ENCODE data around the gene SSR3. TPM values are rescaled to one million over a fixed set of nuclear protein-coding genes. Genes with fewer than 3 reads are reported as not detected.

SSR3 gene
- total RNA-seq, 1 donor from 2014 or later: 155 TPM

DNA sequence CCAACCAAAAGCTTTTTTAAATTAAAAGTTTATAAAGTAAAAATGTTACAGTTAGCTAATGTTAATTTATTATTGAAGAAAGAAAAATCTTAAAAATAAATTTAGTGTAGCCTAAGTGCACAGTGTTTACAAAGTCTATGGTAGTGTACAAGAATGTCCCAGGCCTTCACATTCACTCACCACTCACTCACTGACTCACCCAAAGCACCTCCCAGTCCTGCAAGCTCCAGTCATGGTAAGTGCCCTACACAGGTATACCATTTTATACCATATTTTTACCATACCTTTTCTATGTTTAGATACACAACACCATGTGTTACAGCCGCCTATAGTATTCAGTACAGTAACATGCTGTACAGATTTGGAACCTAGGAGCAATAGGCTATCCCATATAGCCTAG, 29.1 kb downstream of the SSR3 start:
- Histone ChIP-seq H3K36me3 (peaks cover 0 to 19% of the 10 kb centered on the region in 2 donors), H3K4me3 (no peak overlapping the region), H3K27ac (no peak overlapping the region), H3K4me1 (no peaks in the 10 kb centered on the region), H3K9me3 (no peaks in the 10 kb centered on the region), H3K27me3 (no peaks in the 10 kb centered on the region)
- TF ChIP-seq, protein P1, sequence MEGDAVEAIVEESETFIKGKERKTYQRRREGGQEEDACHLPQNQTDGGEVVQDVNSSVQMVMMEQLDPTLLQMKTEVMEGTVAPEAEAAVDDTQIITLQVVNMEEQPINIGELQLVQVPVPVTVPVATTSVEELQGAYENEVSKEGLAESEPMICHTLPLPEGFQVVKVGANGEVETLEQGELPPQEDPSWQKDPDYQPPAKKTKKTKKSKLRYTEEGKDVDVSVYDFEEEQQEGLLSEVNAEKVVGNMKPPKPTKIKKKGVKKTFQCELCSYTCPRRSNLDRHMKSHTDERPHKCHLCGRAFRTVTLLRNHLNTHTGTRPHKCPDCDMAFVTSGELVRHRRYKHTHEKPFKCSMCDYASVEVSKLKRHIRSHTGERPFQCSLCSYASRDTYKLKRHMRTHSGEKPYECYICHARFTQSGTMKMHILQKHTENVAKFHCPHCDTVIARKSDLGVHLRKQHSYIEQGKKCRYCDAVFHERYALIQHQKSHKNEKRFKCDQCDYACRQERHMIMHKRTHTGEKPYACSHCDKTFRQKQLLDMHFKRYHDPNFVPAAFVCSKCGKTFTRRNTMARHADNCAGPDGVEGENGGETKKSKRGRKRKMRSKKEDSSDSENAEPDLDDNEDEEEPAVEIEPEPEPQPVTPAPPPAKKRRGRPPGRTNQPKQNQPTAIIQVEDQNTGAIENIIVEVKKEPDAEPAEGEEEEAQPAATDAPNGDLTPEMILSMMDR (IDR thresholded peaks at IDR 0.05): no peak
- intact Hi-C loops (cut with DNase I): no loop called here
- DNase-seq (ENCODE audit: low spot score in 2 of 2): no peak

DNA sequence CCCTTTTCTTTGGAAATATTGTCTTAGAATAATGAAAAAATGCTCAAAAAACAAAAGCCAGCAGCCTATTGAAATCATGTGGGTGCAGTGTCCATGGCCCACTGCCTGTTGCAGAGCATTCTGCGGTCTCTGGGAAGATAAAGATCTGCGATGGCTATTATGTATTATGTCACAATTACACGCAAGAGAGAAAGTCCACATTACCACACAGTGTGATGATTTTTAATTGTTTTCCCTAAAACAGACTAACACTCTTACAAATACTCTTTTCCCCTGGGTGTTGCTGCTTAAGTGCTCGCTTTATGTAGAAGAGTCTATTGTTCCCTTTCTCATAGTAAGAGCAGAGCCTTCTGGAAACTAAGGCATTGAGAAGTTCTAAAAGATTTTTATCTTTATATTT, 32.2 kb downstream of the SSR3 start:
- intact Hi-C loops (cut with DNase I): no loop called here
- no peak overlapping the region for H3K4me3 ChIP-seq
- no peaks in the 10 kb centered on the region for H3K27me3 ChIP-seq
- H3K36me3 ChIP-seq: peaks cover 0 to 15% of the 10 kb centered on the region in 2 donors
- TF ChIP-seq, protein P1 (IDR thresholded peaks at IDR 0.05): no peak
- no peaks in the 10 kb centered on the region for H3K4me1 ChIP-seq
- no peaks in the 10 kb centered on the region for H3K9me3 ChIP-seq
- no peak overlapping the region for H3K27ac ChIP-seq
- DNase-seq (ENCODE audit: low spot score in 2 of 2): no peak

DNA sequence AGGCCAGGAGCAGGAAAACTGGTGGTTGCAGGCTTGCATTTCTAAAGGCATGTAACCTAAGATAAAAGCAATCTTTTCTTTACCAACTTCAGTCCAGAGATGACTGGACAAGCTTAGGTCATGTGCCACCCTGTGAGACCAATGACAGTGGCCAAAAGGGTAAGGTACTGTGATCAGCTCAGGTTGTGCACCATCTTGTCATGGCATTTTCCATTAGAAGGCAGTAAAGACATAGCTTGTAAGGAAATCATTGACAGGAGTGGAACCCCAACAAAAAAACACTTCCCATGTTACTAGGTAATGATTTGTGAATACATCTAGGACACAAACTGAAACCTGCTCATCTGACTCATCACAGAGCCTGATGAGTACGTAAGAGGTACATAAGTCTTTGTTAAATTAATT, 35.2 kb downstream of the SSR3 start:
- H3K9me3 ChIP-seq: no peaks in the 10 kb centered on the region
- intact Hi-C loops (cut with DNase I): no loop called here
- no peak overlapping the region for H3K27ac ChIP-seq
- TF ChIP-seq, protein P1 (IDR thresholded peaks at IDR 0.05): no peak
- H3K4me1 ChIP-seq: peaks cover 0 to 5% of the 10 kb centered on the region in 2 donors
- peaks cover 0 to 6% of the 10 kb centered on the region in 2 donors for H3K36me3 ChIP-seq
- no peak for DNase-seq (ENCODE audit: low spot score in 2 of 2)
- no peak overlapping the region for H3K4me3 ChIP-seq
- no peaks in the 10 kb centered on the region for H3K27me3 ChIP-seq

DNA sequence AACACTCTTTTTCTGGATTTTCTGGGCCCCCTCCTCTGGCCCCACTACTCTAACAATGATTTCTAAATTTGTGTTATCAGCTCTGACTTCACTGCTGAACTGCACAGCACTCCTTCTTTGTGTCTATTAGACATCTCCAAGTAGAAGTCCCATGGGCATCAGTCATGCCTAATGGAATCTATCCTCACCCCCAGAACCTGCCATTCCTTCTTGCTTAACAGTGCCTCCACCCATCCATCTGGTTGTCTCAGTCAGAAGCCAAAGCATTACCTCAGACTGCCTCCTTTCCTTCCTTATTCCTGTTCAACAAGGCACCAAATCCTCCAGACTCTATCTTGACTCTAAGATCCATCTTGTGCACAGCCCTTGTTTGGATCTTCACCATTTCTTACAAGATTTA, 36.2 kb downstream of the SSR3 start:
- TF ChIP-seq, protein P1 (IDR thresholded peaks at IDR 0.05): no peak
- Histone ChIP-seq H3K4me3 (no peak overlapping the region), H3K27me3 (no peaks in the 10 kb centered on the region), H3K27ac (no peak overlapping the region), H3K4me1 (peaks cover 0 to 5% of the 10 kb centered on the region in 2 donors), H3K9me3 (no peaks in the 10 kb centered on the region), H3K36me3 (peaks cover 0 to 6% of the 10 kb centered on the region in 2 donors)
- no peak for DNase-seq (ENCODE audit: low spot score in 2 of 2)
- intact Hi-C loops (cut with DNase I): no loop called here

DNA sequence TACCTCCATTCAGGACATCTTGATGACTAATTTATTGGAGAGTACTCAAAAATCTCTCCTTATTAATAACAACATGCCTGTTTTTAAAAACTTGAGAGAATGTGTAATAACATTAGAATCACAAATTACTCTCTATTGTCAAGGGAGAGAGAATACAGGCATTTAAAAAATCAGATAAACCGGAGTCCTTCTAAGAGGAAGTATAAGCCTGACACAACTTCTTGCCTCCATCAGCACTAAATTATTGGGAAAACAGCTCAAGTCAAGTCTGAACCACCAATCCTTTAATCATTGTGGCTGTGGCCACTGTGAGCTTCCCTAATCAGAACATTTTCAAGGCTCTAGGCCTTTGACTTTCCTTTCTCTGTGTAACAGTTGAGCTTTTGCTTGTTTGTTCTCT, 38.0 kb downstream of the SSR3 start:
- intact Hi-C loops (cut with DNase I): no loop called here
- no peak for DNase-seq (ENCODE audit: low spot score in 2 of 2)
- TF ChIP-seq, protein P1 (IDR thresholded peaks at IDR 0.05): no peak
- peak overlapping the region in 1 of 2 donors; percentile 38 for H3K27ac ChIP-seq
- H3K27me3 ChIP-seq: no peaks in the 10 kb centered on the region
- peaks cover 0 to 5% of the 10 kb centered on the region in 2 donors for H3K4me1 ChIP-seq
- no peak overlapping the region for H3K4me3 ChIP-seq
- H3K36me3 ChIP-seq: no peaks in the 10 kb centered on the region
- no peaks in the 10 kb centered on the region for H3K9me3 ChIP-seq

DNA sequence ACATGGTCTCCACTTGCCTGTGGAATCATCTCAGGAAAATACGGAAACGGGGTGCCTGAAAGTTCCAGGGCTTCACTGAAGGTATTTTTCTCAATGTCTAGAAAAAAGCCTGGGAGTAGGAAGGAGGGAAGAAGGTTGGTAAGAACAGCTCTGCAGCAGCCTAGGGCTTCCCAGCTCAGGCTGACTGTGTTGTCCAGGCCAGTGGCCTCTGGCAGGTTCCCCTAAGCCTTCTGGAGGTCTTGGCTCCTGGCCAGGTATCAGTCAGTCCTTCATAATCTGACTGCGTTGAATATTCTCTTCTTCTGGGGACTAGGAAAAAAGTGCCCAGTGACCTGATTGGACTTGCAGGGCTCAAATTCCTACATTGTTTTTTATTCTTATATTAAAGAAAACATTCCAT, 38.6 kb downstream of the SSR3 start:
- H3K9me3 ChIP-seq: no peaks in the 10 kb centered on the region
- no peak for DNase-seq (ENCODE audit: low spot score in 2 of 2)
- peak overlapping the region in 1 of 2 donors; percentile 38 for H3K27ac ChIP-seq
- H3K27me3 ChIP-seq: no peaks in the 10 kb centered on the region
- H3K4me1 ChIP-seq: peaks cover 0 to 5% of the 10 kb centered on the region in 2 donors
- TF ChIP-seq, protein P1 (IDR thresholded peaks at IDR 0.05): no peak
- no peak overlapping the region for H3K4me3 ChIP-seq
- H3K36me3 ChIP-seq: no peaks in the 10 kb centered on the region
- intact Hi-C loops (cut with DNase I): no loop called here

All from ascending aorta (tissue), 2 donors.